Activated T-cell treated with anti-CD3 and anti-CD28 coated beads, Interleukin-2, amount 50 U/mL, for 24 hours (primary cell): Measurements from ENCODE around the gene SERPINB10.

Experiments used
- DNase-seq: peaks from one replicate; pipeline ENCODE4 v3.0.0-alpha.2; 2020
- H3K27ac Mint-ChIP-seq: 2 replicates; pipeline ENCODE4 v1.8.0; 2020; ENCODE audit warnings: mild to moderate bottlenecking, mixed read lengths
- H3K27me3 Mint-ChIP-seq: 2 replicates; pipeline ENCODE4 v1.8.0; 2020; ENCODE audit warnings: mixed read lengths
- H3K36me3 Mint-ChIP-seq: 2 replicates; pipeline ENCODE4 v1.8.0; 2020; ENCODE audit warnings: low read depth, mixed read lengths
- H3K4me1 Mint-ChIP-seq: 2 replicates; pipeline ENCODE4 v1.8.0; 2020; ENCODE audit warnings: low read depth, mixed read lengths
- H3K4me3 Mint-ChIP-seq: 2 replicates; pipeline ENCODE4 v1.8.0; 2020; ENCODE audit warnings: mild to moderate bottlenecking, moderate library complexity, mixed read lengths
- H3K9me3 Mint-ChIP-seq: 2 replicates; pipeline ENCODE4 v1.8.0; 2020; ENCODE audit warnings: mixed read lengths

Gene SERPINB10

GRCh38 chr18:63907664-63908063, at the start of gene SERPINB10:
Gene SERPINB10, plus strand, starts transcription at chr18:63907958. Its CDS starts 7,553 bp downstream, at chr18:63915511.
- H3K4me3 Mint-ChIP-seq: no peak within 1 kb of the TSS
- DNase-seq: no peak
- no peaks in the 10 kb centered on the region for H3K9me3 Mint-ChIP-seq
- H3K4me1 Mint-ChIP-seq: peaks cover 8% of the 10 kb centered on the region
- no peaks in the 10 kb centered on the region for H3K36me3 Mint-ChIP-seq
- H3K27me3 Mint-ChIP-seq: peaks cover 42% of the 10 kb centered on the region
- H3K27ac Mint-ChIP-seq: no peak within 1 kb of the TSS

GRCh38 chr18:63858456-63858855, 49.3 kb upstream of the SERPINB10 start:
- H3K4me3 Mint-ChIP-seq: no peak overlapping the region
- no peak overlapping the region for H3K27ac Mint-ChIP-seq
- no peaks in the 10 kb centered on the region for H3K4me1 Mint-ChIP-seq
- DNase-seq: no peak
- H3K27me3 Mint-ChIP-seq: peaks cover 27% of the 10 kb centered on the region
- no peaks in the 10 kb centered on the region for H3K36me3 Mint-ChIP-seq
- peaks cover 2% of the 10 kb centered on the region for H3K9me3 Mint-ChIP-seq

GRCh38 chr18:63859781-63860475, 47.8 kb upstream of the SERPINB10 start:
- peaks cover 27% of the 10 kb centered on the region for H3K27me3 Mint-ChIP-seq
- H3K9me3 Mint-ChIP-seq: peaks cover 2% of the 10 kb centered on the region
- no peak for DNase-seq
- H3K4me3 Mint-ChIP-seq: no peak overlapping the region
- no peak overlapping the region for H3K27ac Mint-ChIP-seq
- no peaks in the 10 kb centered on the region for H3K4me1 Mint-ChIP-seq
- H3K36me3 Mint-ChIP-seq: no peaks in the 10 kb centered on the region

GRCh38 chr18:63860531-63860930, 47.2 kb upstream of the SERPINB10 start:
- H3K9me3 Mint-ChIP-seq: no peaks in the 10 kb centered on the region
- H3K4me3 Mint-ChIP-seq: no peak overlapping the region
- no peaks in the 10 kb centered on the region for H3K4me1 Mint-ChIP-seq
- H3K36me3 Mint-ChIP-seq: no peaks in the 10 kb centered on the region
- DNase-seq: no peak
- H3K27me3 Mint-ChIP-seq: peaks cover 27% of the 10 kb centered on the region
- H3K27ac Mint-ChIP-seq: no peak overlapping the region

- DNase-seq: no peak
- Mint-ChIP-seq H3K27me3 (peaks cover 8% of the 10 kb centered on the region), H3K4me3 (no peak overlapping the region), H3K9me3 (no peaks in the 10 kb centered on the region), H3K36me3 (no peaks in the 10 kb centered on the region), H3K27ac (no peak overlapping the region), H3K4me1 (no peaks in the 10 kb centered on the region)
Observed at GRCh38 chr18:63867368-63868125, 40.2 kb upstream of the SERPINB10 start.

- no peak for DNase-seq
- Mint-ChIP-seq H3K9me3 (no peaks in the 10 kb centered on the region), H3K27ac (no peak overlapping the region), H3K27me3 (peaks cover 9% of the 10 kb centered on the region), H3K4me3 (no peak overlapping the region), H3K36me3 (no peaks in the 10 kb centered on the region), H3K4me1 (no peaks in the 10 kb centered on the region)
Observed at GRCh38 chr18:63868546-63868945, 39.2 kb upstream of the SERPINB10 start.

- no peak for DNase-seq
- H3K27ac Mint-ChIP-seq: no peak overlapping the region
- H3K9me3 Mint-ChIP-seq: no peaks in the 10 kb centered on the region
- H3K4me1 Mint-ChIP-seq: no peaks in the 10 kb centered on the region
- no peak overlapping the region for H3K4me3 Mint-ChIP-seq
- peaks cover 9% of the 10 kb centered on the region for H3K27me3 Mint-ChIP-seq
- no peaks in the 10 kb centered on the region for H3K36me3 Mint-ChIP-seq
Observed at GRCh38 chr18:63869374-63869773, 38.4 kb upstream of the SERPINB10 start.

- Mint-ChIP-seq H3K4me3 (no peak overlapping the region), H3K9me3 (no peaks in the 10 kb centered on the region), H3K27ac (no peak overlapping the region), H3K27me3 (peaks cover 9% of the 10 kb centered on the region), H3K4me1 (no peaks in the 10 kb centered on the region), H3K36me3 (no peaks in the 10 kb centered on the region)
- no peak for DNase-seq
Observed at GRCh38 chr18:63869851-63870250, 37.9 kb upstream of the SERPINB10 start.

- Mint-ChIP-seq H3K4me1 (no peaks in the 10 kb centered on the region), H3K27ac (no peak overlapping the region), H3K4me3 (no peak overlapping the region), H3K36me3 (no peaks in the 10 kb centered on the region), H3K9me3 (no peaks in the 10 kb centered on the region), H3K27me3 (peaks cover 11% of the 10 kb centered on the region)
- no peak for DNase-seq
Observed at GRCh38 chr18:63871836-63872235, 35.9 kb upstream of the SERPINB10 start.

GRCh38 chr18:63872586-63872985, 35.2 kb upstream of the SERPINB10 start:
- Mint-ChIP-seq H3K27ac (no peak overlapping the region), H3K9me3 (no peaks in the 10 kb centered on the region), H3K4me1 (no peaks in the 10 kb centered on the region), H3K4me3 (no peak overlapping the region), H3K27me3 (peaks cover 11% of the 10 kb centered on the region), H3K36me3 (no peaks in the 10 kb centered on the region)
- no peak for DNase-seq

GRCh38 chr18:63878343-63878742, 29.4 kb upstream of the SERPINB10 start:
- no peak overlapping the region for H3K27ac Mint-ChIP-seq
- H3K9me3 Mint-ChIP-seq: no peaks in the 10 kb centered on the region
- H3K36me3 Mint-ChIP-seq: no peaks in the 10 kb centered on the region
- H3K4me1 Mint-ChIP-seq: peaks cover 22% of the 10 kb centered on the region
- no peak for DNase-seq
- H3K4me3 Mint-ChIP-seq: no peak overlapping the region
- H3K27me3 Mint-ChIP-seq: peaks cover 6% of the 10 kb centered on the region

- Mint-ChIP-seq H3K4me3 (no peak overlapping the region), H3K4me1 (peaks cover 22% of the 10 kb centered on the region), H3K27ac (no peak overlapping the region), H3K27me3 (peaks cover 6% of the 10 kb centered on the region), H3K36me3 (no peaks in the 10 kb centered on the region), H3K9me3 (no peaks in the 10 kb centered on the region)
- no peak for DNase-seq
Observed at GRCh38 chr18:63878925-63879324, 28.8 kb upstream of the SERPINB10 start.

GRCh38 chr18:63879709-63880108, 28.0 kb upstream of the SERPINB10 start:
- H3K36me3 Mint-ChIP-seq: no peaks in the 10 kb centered on the region
- H3K27me3 Mint-ChIP-seq: peaks cover 13% of the 10 kb centered on the region
- H3K9me3 Mint-ChIP-seq: no peaks in the 10 kb centered on the region
- no peak overlapping the region for H3K4me3 Mint-ChIP-seq
- peaks cover 22% of the 10 kb centered on the region for H3K4me1 Mint-ChIP-seq
- no peak for DNase-seq
- H3K27ac Mint-ChIP-seq: no peak overlapping the region

- Mint-ChIP-seq H3K36me3 (no peaks in the 10 kb centered on the region), H3K4me3 (no peak overlapping the region), H3K27me3 (peaks cover 20% of the 10 kb centered on the region), H3K27ac (no peak overlapping the region), H3K9me3 (no peaks in the 10 kb centered on the region), H3K4me1 (peaks cover 23% of the 10 kb centered on the region)
- DNase-seq: no peak
Observed at GRCh38 chr18:63881851-63882250, 25.9 kb upstream of the SERPINB10 start.
